IMR-90 (cell line): Measurements from ENCODE around the gene UGT1A7. TPM values are rescaled to one million over a fixed set of nuclear protein-coding genes. Genes with fewer than 3 reads are reported as not detected.
A peak's percentile ranks its signal among the peaks of the same experiment; 100 is the strongest.

Source experiments
- ATAC-seq: fragments of 200-7000 bp; cut with Tn5 transposase; 2 replicates; pipeline ENCODE4 v1.9.1; 2020; ENCODE audit warnings: low read depth, mild to moderate bottlenecking, moderate library complexity
- BruUV-seq: library from RNA; stranded (reverse); fragments of 400-500 nt; replicated peaks from 2 replicates; lab custom pipeline; 2021; lab: Mats Ljungman, UMichigan
- CTCF ChIA-PET: fragments of 300-600 bp; formaldehyde crosslinking; extraction: SDS; loops from one replicate; lab custom pipeline; 2021; ENCODE audit warnings: antibody characterized with exemption; lab: Yijun Ruan, JAX
- POLR2A ChIA-PET: fragments of 300-600 bp; sonication (Branson Sonifier 250); formaldehyde crosslinking; loops from one replicate; lab custom pipeline; 2022; ENCODE audit warnings: antibody characterized with exemption; ENCODE audit not compliant: unreplicated experiment; lab: Charles Lee
- DNase-seq: peaks from one replicate; pipeline ENCODE4 v3.0.0; 2013
- H2AFZ ChIP-seq: replicated peaks from 2 replicates; pipeline ENCODE3; 2013; ENCODE audit warnings: low read length, mild to moderate bottlenecking; ENCODE audit not compliant: poor library complexity
- H2AK5ac ChIP-seq: 2 replicates; pipeline ENCODE4 v1.6.1; 2013; ENCODE audit warnings: low read depth, low read length, inconsistent platforms
- H2AK9ac ChIP-seq: replicated peaks from 2 replicates; pipeline ENCODE3; 2013; ENCODE audit warnings: mild to moderate bottlenecking, low read depth, low read length, moderate library complexity; ENCODE audit not compliant: poor library complexity
- H2BK120ac ChIP-seq: 2 replicates; pipeline ENCODE4 v1.6.1; 2013; ENCODE audit warnings: low read depth, low read length, inconsistent platforms
- H2BK15ac ChIP-seq: 3 replicates; pipeline ENCODE4 v1.6.1; 2013; ENCODE audit warnings: low read depth, low read length, inconsistent platforms
- H2BK20ac ChIP-seq: 2 replicates; pipeline ENCODE4 v1.6.1; 2013; ENCODE audit warnings: low read depth, mild to moderate bottlenecking, inconsistent platforms, low read length, moderate library complexity
- H2BK5ac ChIP-seq: 2 replicates; pipeline ENCODE4 v1.6.1; 2013; ENCODE audit warnings: mild to moderate bottlenecking, low read depth, low read length, inconsistent platforms; ENCODE audit not compliant: poor library complexity, severe bottlenecking
- H3K14ac ChIP-seq: replicated peaks from 2 replicates; pipeline ENCODE4 v1.6.1; 2013; ENCODE audit warnings: low read depth, low read length, inconsistent platforms
- H3K18ac ChIP-seq: 2 replicates; pipeline ENCODE4 v1.6.1; 2013; ENCODE audit warnings: low read depth, low read length, control low read depth
- H3K23ac ChIP-seq: 2 replicates; pipeline ENCODE4 v1.6.1; 2013; ENCODE audit warnings: low read depth, low read length, inconsistent platforms
- H3K27ac ChIP-seq: 2 replicates; pipeline ENCODE4 v1.5.1; 2013; ENCODE audit warnings: mild to moderate bottlenecking, control low read depth, low read length; ENCODE audit not compliant: insufficient read depth
- H3K27me3 ChIP-seq: 2 replicates; pipeline ENCODE4 v1.6.1; 2013; ENCODE audit warnings: low read length; ENCODE audit not compliant: control insufficient read depth, insufficient read depth
- H3K36me3 ChIP-seq: 2 replicates; pipeline ENCODE4 v1.6.1; 2013; ENCODE audit warnings: low read length, mixed read lengths; ENCODE audit not compliant: control insufficient read depth, insufficient read depth
- H3K4ac ChIP-seq: 2 replicates; pipeline ENCODE4 v1.6.1; 2013; ENCODE audit warnings: low read depth, low read length, inconsistent platforms
- H3K4me1 ChIP-seq: 2 replicates; pipeline ENCODE4 v1.6.1; 2013; ENCODE audit warnings: low read length, mixed read lengths; ENCODE audit not compliant: control insufficient read depth, insufficient read depth
- H3K4me2 ChIP-seq: 2 replicates; pipeline ENCODE4 v1.6.1; 2013; ENCODE audit warnings: low read depth, mild to moderate bottlenecking, control low read depth, low read length, moderate library complexity
- H3K4me3 ChIP-seq: 2 replicates; pipeline ENCODE4 v1.5.1; 2013; ENCODE audit warnings: low read depth, mild to moderate bottlenecking, control low read depth, low read length, moderate library complexity; ENCODE audit not compliant: insufficient read depth
- H3K56ac ChIP-seq: 2 replicates; pipeline ENCODE4 v1.6.1; 2013; ENCODE audit warnings: low read length, inconsistent platforms; ENCODE audit not compliant: insufficient read depth; ENCODE audit errors: extremely low read depth
- H3K79me1 ChIP-seq, 2 experiments: 2 replicates each; pipeline ENCODE4 v1.6.1; 2013; ENCODE audit warnings: low read length in 2 of 2, inconsistent platforms in 1 of 2, low read depth in 1 of 2
- H3K9ac ChIP-seq: 2 replicates; pipeline ENCODE4 v1.6.1; 2013; ENCODE audit warnings: low read depth, low read length, control low read depth
- H3K9me1 ChIP-seq: 2 replicates; pipeline ENCODE4 v1.6.1; 2013; ENCODE audit warnings: low read length, inconsistent platforms; ENCODE audit not compliant: insufficient read depth
- H3K9me3 ChIP-seq: 2 replicates; pipeline ENCODE4 v1.6.1; 2013; ENCODE audit warnings: low read length; ENCODE audit not compliant: control insufficient read depth, insufficient read depth
- H4K20me1 ChIP-seq: 2 replicates; pipeline ENCODE4 v1.6.1; 2013; ENCODE audit warnings: low read length, inconsistent platforms; ENCODE audit not compliant: insufficient read depth
- H4K5ac ChIP-seq: 2 replicates; pipeline ENCODE4 v1.6.1; 2013; ENCODE audit warnings: mild to moderate bottlenecking, low read depth, low read length, control low read depth
- H4K8ac ChIP-seq, 2 experiments: 2 replicates each; pipeline ENCODE4 v1.6.1; 2013; ENCODE audit warnings: low read depth in 2 of 2, low read length in 2 of 2, control low read depth in 1 of 2, inconsistent platforms in 1 of 2
- H4K91ac ChIP-seq: 2 replicates; pipeline ENCODE4 v1.6.1; 2013; ENCODE audit warnings: low read depth, low read length, inconsistent platforms; ENCODE audit not compliant: insufficient read depth
- MAFK ChIP-seq: IDR thresholded peaks from 2 replicates; pipeline ENCODE4 v1.6.1; 2012; ENCODE audit warnings: low read depth, low read length, improper control_type of control experiment
- POLR2A ChIP-seq: IDR thresholded peaks from 2 replicates; pipeline ENCODE4 v1.6.1; 2012; ENCODE audit warnings: mild to moderate bottlenecking, low read depth, low read length
- SMC3 ChIP-seq: fragments of 150-350 bp; IDR thresholded peaks from 2 replicates; pipeline ENCODE4 v1.6.1; 2016; ENCODE audit warnings: low read depth, mild to moderate bottlenecking, antibody characterized with exemption, low read length, moderate library complexity
- WGBS, 2 experiments: methylation state at CpG; one replicate each; pipeline versions ENCODE4 v1.1.5 to v1.1.7; 2013; ENCODE audit warnings: missing lambda C conversion rate in 2 of 2; ENCODE audit not compliant: insufficient read length in 1 of 2; ENCODE audit errors: extremely low coverage in 2 of 2; 5-methylcytosine and 5-hydroxymethylcytosine counted together
- dilution Hi-C: fragments of 300-500 bp; cut with HindIII; formaldehyde crosslinking; loops from one replicate; pipeline ENCODE4 v1.14.3; 2018; ENCODE audit warnings: low sequenced_read_pairs; ENCODE audit not compliant: unreplicated experiment
- in situ Hi-C: fragments of 300-500 bp; cut with MboI; formaldehyde crosslinking; loops from 3 replicates; pipeline ENCODE4 v1.14.3; 2019; ENCODE audit warnings: low sequenced_read_pairs, inconsistent platforms, mixed read lengths
- intact Hi-C: fragments of 100-400 bp; cut with micrococcal nuclease; formaldehyde crosslinking; loops from 2 replicates; pipeline ENCODE4 v1.10.0; 2022
- polyA plus RNA-seq, 3 experiments: library from polyadenylated mRNA; depleted of rRNA; stranded (reverse); fragments of >200 nt; gene quantifications; 2 replicates each; pipeline ENCODE4 v1.2.3, GENCODE V29; 2012; ENCODE audit warnings: low replicate concordance in 1 of 3
- total RNA-seq: library from RNA; depleted of rRNA; stranded (reverse); fragments of >200 nt; gene quantifications from 2 replicates; pipeline ENCODE4 v1.2.3, GENCODE V29; 2012
- TF ChIP-seq, protein P1 (sequence below): conservative IDR thresholded peaks from 2 replicates; pipeline ENCODE4 v1.5.1; 2012; ENCODE audit warnings: mild to moderate bottlenecking, low read depth, low read length, improper control_type of control experiment

UGT1A7 gene
- total and polyA plus RNA-seq, 2 of the 4 experiments (the other 2 are of a cell fraction), result not detected

DNA sequence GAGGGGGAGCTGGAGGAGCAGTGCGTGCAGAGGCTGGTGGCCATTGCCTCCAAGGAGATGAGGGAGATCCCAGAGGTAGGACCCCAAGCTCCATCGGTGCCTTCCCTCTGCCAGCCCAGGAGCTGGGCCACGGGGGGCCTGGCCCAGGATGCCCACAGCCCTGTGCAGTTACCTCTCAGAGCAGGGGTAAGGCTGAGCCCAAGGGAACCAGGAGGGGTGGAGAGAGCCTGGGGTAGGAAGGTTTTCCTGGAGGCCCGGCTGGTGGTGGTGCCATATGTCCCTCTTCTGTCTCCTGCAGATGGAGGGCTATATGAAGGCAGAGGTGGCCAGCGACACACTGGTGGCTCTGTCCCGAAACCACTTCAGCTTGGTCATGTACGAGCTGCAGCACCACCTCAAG, 107.9 kb downstream of the UGT1A7 start:
- H3K27ac ChIP-seq, result no peak overlapping the region
- no peak overlapping the region for H3K4ac ChIP-seq
- TF ChIP-seq, protein P1, sequence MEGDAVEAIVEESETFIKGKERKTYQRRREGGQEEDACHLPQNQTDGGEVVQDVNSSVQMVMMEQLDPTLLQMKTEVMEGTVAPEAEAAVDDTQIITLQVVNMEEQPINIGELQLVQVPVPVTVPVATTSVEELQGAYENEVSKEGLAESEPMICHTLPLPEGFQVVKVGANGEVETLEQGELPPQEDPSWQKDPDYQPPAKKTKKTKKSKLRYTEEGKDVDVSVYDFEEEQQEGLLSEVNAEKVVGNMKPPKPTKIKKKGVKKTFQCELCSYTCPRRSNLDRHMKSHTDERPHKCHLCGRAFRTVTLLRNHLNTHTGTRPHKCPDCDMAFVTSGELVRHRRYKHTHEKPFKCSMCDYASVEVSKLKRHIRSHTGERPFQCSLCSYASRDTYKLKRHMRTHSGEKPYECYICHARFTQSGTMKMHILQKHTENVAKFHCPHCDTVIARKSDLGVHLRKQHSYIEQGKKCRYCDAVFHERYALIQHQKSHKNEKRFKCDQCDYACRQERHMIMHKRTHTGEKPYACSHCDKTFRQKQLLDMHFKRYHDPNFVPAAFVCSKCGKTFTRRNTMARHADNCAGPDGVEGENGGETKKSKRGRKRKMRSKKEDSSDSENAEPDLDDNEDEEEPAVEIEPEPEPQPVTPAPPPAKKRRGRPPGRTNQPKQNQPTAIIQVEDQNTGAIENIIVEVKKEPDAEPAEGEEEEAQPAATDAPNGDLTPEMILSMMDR, result no peak
- TF ChIP-seq MAFK, result no peak
- TF ChIP-seq SMC3, result no peak
- TF ChIP-seq POLR2A, result no peak
- H2BK5ac ChIP-seq, result no peak overlapping the region
- H3K4me2 ChIP-seq, result no peak overlapping the region
- no peak overlapping the region for H3K9ac ChIP-seq
- H4K20me1 ChIP-seq, result no peaks in the 10 kb centered on the region
- no peak overlapping the region for H4K5ac ChIP-seq
- no peak overlapping the region for H3K56ac ChIP-seq
- no peaks in the 10 kb centered on the region for H3K9me1 ChIP-seq
- H3K36me3 ChIP-seq, result no peaks in the 10 kb centered on the region
- no peak overlapping the region for H3K14ac ChIP-seq
- H2BK15ac ChIP-seq, result no peak overlapping the region
- BruUV-seq, result no TSS peak
- H2AK5ac ChIP-seq, result no peak overlapping the region
- H2BK120ac ChIP-seq, result no peak overlapping the region
- H2BK20ac ChIP-seq, result no peak overlapping the region
- H3K9me3 ChIP-seq, result no peaks in the 10 kb centered on the region
- H3K18ac ChIP-seq, result no peak overlapping the region
- ChIA-PET CTCF (no interaction called here), POLR2A (no interaction called here)
- ATAC-seq, result no peak
- peak overlapping the region; percentile 4 for H2AFZ ChIP-seq
- no peak overlapping the region for H3K23ac ChIP-seq
- H3K79me1 ChIP-seq, result no peaks in the 10 kb centered on the region
- H4K91ac ChIP-seq, result no peak overlapping the region
- intact Hi-C loops (no loop called here), dilution Hi-C loops (no loop called here), in situ Hi-C loops (no loop called here)
- WGBS, 2 experiments, result 73% methylated on average over 6 of the region's 7 CpGs; no CpG with 5 or more reads in 1 of the 2 experiments
- no peak for DNase-seq
- H3K4me1 ChIP-seq, result no peaks in the 10 kb centered on the region
- H3K4me3 ChIP-seq, result no peak overlapping the region
- H2AK9ac ChIP-seq, result no peak overlapping the region
- no peak overlapping the region for H4K8ac ChIP-seq
- peaks cover 3% of the 10 kb centered on the region for H3K27me3 ChIP-seq
